NCI-H146 treated with DMSO at 0.1 percent for 48 hours (cell line): ENCODE data around the gene SUPT16H.

Experiments used
- DNase-seq: peaks from one replicate; lab custom pipeline; 2025; ENCODE audit not compliant: unreplicated experiment; lab: John Stamatoyannopoulos, UW

The SUPT16H gene

GRCh38 chr14:21369949-21370679, 13.7 kb downstream of the SUPT16H start:
- no peak for DNase-seq

GRCh38 chr14:21367582-21368144, 16.2 kb downstream of the SUPT16H start:
- no peak for DNase-seq

GRCh38 chr14:21356511-21356910, 27.3 kb downstream of the SUPT16H start:
- no peak for DNase-seq

GRCh38 chr14:21352587-21352986, 31.2 kb downstream of the SUPT16H start:
- no peak for DNase-seq

GRCh38 chr14:21350539-21350938, 33.3 kb downstream of the SUPT16H start:
- no peak for DNase-seq

GRCh38 chr14:21347201-21347600, 36.6 kb downstream of the SUPT16H start:
- DNase-seq, result no peak

GRCh38 chr14:21346532-21347135, 37.2 kb downstream of the SUPT16H start:
- no peak for DNase-seq

- no peak for DNase-seq
Observed at GRCh38 chr14:21343035-21343794, 40.6 kb downstream of the SUPT16H start.

- DNase-seq, result no peak
Observed at GRCh38 chr14:21334202-21334906, 49.5 kb downstream of the SUPT16H start.

- DNase-seq, result no peak
Observed at GRCh38 chr14:21332950-21333349, 50.9 kb downstream of the SUPT16H start.

- no peak for DNase-seq
Observed at GRCh38 chr14:21326972-21327371, 56.8 kb downstream of the SUPT16H start.

GRCh38 chr14:21322716-21323115, 61.1 kb downstream of the SUPT16H start:
- no peak for DNase-seq

- no peak for DNase-seq
Observed at GRCh38 chr14:21320913-21321312, 62.9 kb downstream of the SUPT16H start.

- DNase-seq, result no peak
Observed at GRCh38 chr14:21317398-21317797, 66.4 kb downstream of the SUPT16H start.

- DNase-seq, result no peak
Observed at GRCh38 chr14:21313512-21313911, 70.3 kb downstream of the SUPT16H start.

- DNase-seq, result no peak
Observed at GRCh38 chr14:21311614-21312013, 72.2 kb downstream of the SUPT16H start.

GRCh38 chr14:21309956-21310355, 73.9 kb downstream of the SUPT16H start:
- DNase-seq, result no peak

GRCh38 chr14:21309238-21309636, 74.6 kb downstream of the SUPT16H start:
- DNase-seq, result no peak

- DNase-seq, result peak; percentile 96
Observed at GRCh38 chr14:21308479-21309237, 75.2 kb downstream of the SUPT16H start.

GRCh38 chr14:21308132-21308478, 75.7 kb downstream of the SUPT16H start:
- no peak for DNase-seq
